Keratinocyte (primary cell): Measurements from ENCODE around the gene MAB21L1. TPM values are rescaled to one million over a fixed set of nuclear protein-coding genes. Genes with fewer than 3 reads are reported as not detected.

Experiments
- DNase-seq: peaks from one replicate; pipeline ENCODE4 v3.0.0-alpha.2; 2011; ENCODE audit warnings: low read depth, missing footprints, low spot score
- FAIRE-seq: peaks from 2 replicates; lab custom pipeline; 2011; peaks lifted over from hg19 to GRCh38; lab: Jason Lieb, UNC
- H2AFZ ChIP-seq: 2 replicates; pipeline ENCODE4 v1.6.0; 2012; ENCODE audit warnings: low read length, control low read depth, inconsistent platforms; ENCODE audit not compliant: control insufficient read depth
- H3K27ac ChIP-seq: 2 replicates; pipeline ENCODE4 v1.5.1; 2011; ENCODE audit warnings: low read length; ENCODE audit not compliant: control insufficient read depth, insufficient read depth
- H3K27me3 ChIP-seq: 3 replicates; pipeline ENCODE4 v1.6.0; 2011; ENCODE audit warnings: low read length; ENCODE audit not compliant: control insufficient read depth, insufficient read depth; ENCODE audit errors: extremely low read depth
- H3K36me3 ChIP-seq, 2 experiments: 2 replicates in 1 of 2; 3 replicates in 1 of 2; pipeline ENCODE4 v1.5.1; 2011; ENCODE audit warnings: low read length in 2 of 2, mild to moderate bottlenecking in 1 of 2; ENCODE audit not compliant: control insufficient read depth in 2 of 2, insufficient read depth in 2 of 2; ENCODE audit errors: extremely low read depth in 1 of 2
- H3K4me1 ChIP-seq: 3 replicates; pipeline ENCODE4 v1.5.1; 2011; ENCODE audit warnings: low read length; ENCODE audit not compliant: control insufficient read depth, insufficient read depth; ENCODE audit errors: extremely low read depth
- H3K4me2 ChIP-seq: 3 replicates; pipeline ENCODE4 v1.6.0; 2011; ENCODE audit warnings: low read depth, low read length; ENCODE audit not compliant: control insufficient read depth, insufficient read depth; ENCODE audit errors: extremely low read depth
- H3K4me3 ChIP-seq, 3 experiments: fragments of 200-600 bp in 1 of 3; sonication (generic) in 1 of 3; 2 replicates in 2 of 3; 3 replicates in 1 of 3; pipeline ENCODE4 v1.5.1; 2011 to 2016; ENCODE audit warnings: low read length in 3 of 3, mild to moderate bottlenecking in 3 of 3, control low read depth in 2 of 3, inconsistent platforms in 1 of 3, low read depth in 1 of 3, mixed read lengths in 1 of 3, mixed run types in 1 of 3, moderate library complexity in 1 of 3; ENCODE audit not compliant: control insufficient read depth in 2 of 3, insufficient read depth in 2 of 3; ENCODE audit errors: extremely low read depth in 1 of 3
- H3K79me2 ChIP-seq: 2 replicates; pipeline ENCODE4 v1.6.0; 2012; ENCODE audit warnings: low read length; ENCODE audit not compliant: control insufficient read depth, insufficient read depth
- H3K9ac ChIP-seq: 3 replicates; pipeline ENCODE4 v1.6.0; 2011; ENCODE audit warnings: low read length; ENCODE audit not compliant: control insufficient read depth, insufficient read depth; ENCODE audit errors: extremely low read depth
- H3K9me1 ChIP-seq: 3 replicates; pipeline ENCODE4 v1.6.0; 2011; ENCODE audit warnings: low read length; ENCODE audit not compliant: control insufficient read depth, insufficient read depth; ENCODE audit errors: extremely low read depth
- H3K9me3 ChIP-seq: 2 replicates; pipeline ENCODE4 v1.5.1; 2012; ENCODE audit warnings: low read depth, low read length; ENCODE audit not compliant: control insufficient read depth
- H4K20me1 ChIP-seq: 3 replicates; pipeline ENCODE4 v1.6.0; 2011; ENCODE audit warnings: low read length; ENCODE audit not compliant: control insufficient read depth, insufficient read depth; ENCODE audit errors: extremely low read depth
- CTCF ChIP-seq, 3 experiments: IDR thresholded peaks in 1 of 3; conservative IDR thresholded peaks in 1 of 3; optimal IDR thresholded peaks in 1 of 3; 2 replicates in 2 of 3; 3 replicates in 1 of 3; pipeline versions ENCODE3 to v1.5.1; 2011; ENCODE audit warnings: low read length in 3 of 3, mild to moderate bottlenecking in 3 of 3, moderate library complexity in 2 of 3, control low read depth in 1 of 3, inconsistent platforms in 1 of 3; ENCODE audit not compliant: insufficient read depth in 2 of 3; ENCODE audit errors: extremely low read depth in 1 of 3
- EZH2 ChIP-seq: IDR thresholded peaks from one replicate; pipeline ENCODE4 v1.6.1; 2012; ENCODE audit warnings: inconsistent platforms, mild to moderate bottlenecking, low read length, moderate library complexity
- dilution Hi-C: fragments of 300-500 bp; cut with MboI; formaldehyde crosslinking; loops from one replicate; pipeline ENCODE4 v1.7.0; 2020; ENCODE audit warnings: low sequenced_read_pairs; ENCODE audit not compliant: extremely low pct_ligation_motif_present
- polyA plus RNA-seq, 5 experiments: library from polyadenylated mRNA; depleted of rRNA in 3 of 5; stranded (reverse) in 3 of 5; stranded (forward) in 1 of 5; unstranded in 1 of 5; fragments of >200 nt; gene quantifications; 1 replicate in 1 of 5; 2 replicates in 3 of 5; 3 replicates in 1 of 5; pipeline versions ENCODE4 v1.2.1 to v1.2.3, GENCODE V29; 2011 to 2012; ENCODE audit warnings: missing spikeins in 2 of 5, low read depth in 1 of 5, low replicate concordance in 1 of 5

The MAB21L1 gene
- polyA plus RNA-seq, 1 donor (not counting 4 experiments of a cell fraction or from before 2014, with no cell fraction given) = not detected

DNA sequence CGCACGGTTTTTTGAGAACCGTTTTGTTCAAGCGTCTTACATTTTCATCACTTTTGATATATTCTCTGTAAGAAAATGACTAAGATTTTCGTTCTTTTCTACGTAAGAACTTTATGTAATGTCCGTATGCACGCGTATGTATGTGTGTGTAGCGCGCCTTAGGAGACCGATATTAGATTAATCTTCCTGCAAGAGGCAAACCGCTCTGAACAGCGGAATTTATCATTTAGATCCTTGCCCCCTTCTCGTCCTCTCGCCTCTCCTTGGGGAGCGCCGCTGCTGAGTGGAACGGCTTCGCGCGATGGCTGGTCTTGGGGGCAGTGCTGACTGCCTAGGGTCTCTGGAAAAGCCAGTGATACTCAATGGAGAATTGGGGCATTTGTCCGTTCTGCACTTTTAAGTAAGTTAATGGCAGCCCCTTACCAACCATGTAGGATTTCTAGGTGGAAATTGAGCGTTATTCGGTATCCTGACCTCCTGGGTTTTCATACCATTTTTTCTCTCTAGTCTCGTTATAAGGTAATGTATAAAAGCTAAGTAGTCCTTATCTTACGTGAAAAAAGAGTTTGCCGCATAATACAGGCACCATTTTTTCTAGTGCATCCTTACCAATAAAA lies 4.7 kb downstream of the MAB21L1 start:
- Histone ChIP-seq H3K27me3 (peaks cover 51% of the 10 kb centered on the region), H3K9ac (no peak overlapping the region), H3K4me2 (no peak overlapping the region), H3K4me3 (no peak overlapping the region), H3K27ac (no peak overlapping the region), H2AFZ (no peak overlapping the region), H3K9me1 (no peaks in the 10 kb centered on the region), H3K36me3 (no peaks in the 10 kb centered on the region), H3K9me3 (peaks cover 3% of the 10 kb centered on the region), H3K79me2 (no peaks in the 10 kb centered on the region), H3K4me1 (peaks cover 8% of the 10 kb centered on the region), H4K20me1 (no peaks in the 10 kb centered on the region)
- no peak for TF ChIP-seq EZH2
- no peak for TF ChIP-seq CTCF (optimal IDR thresholded peaks at IDR 0.05 in 1 of 3, IDR thresholded peaks at IDR 0.05 in 1 of 3, conservative IDR thresholded peaks at IDR 0.05 in 1 of 3; ENCODE audit: extremely low read depth in 1 of 3, insufficient read depth in 2 of 3, low read length in 3 of 3)
- dilution Hi-C loops = no loop called here
- FAIRE-seq = no peak
- DNase-seq = no peak

- FAIRE-seq (no peak), DNase-seq (no peak)
- Histone ChIP-seq H3K9ac (no peak overlapping the region), H3K27me3 (peaks cover 43% of the 10 kb centered on the region), H3K79me2 (no peaks in the 10 kb centered on the region), H4K20me1 (no peaks in the 10 kb centered on the region), H3K4me3 (no peak overlapping the region), H3K9me1 (no peaks in the 10 kb centered on the region), H3K4me2 (no peak overlapping the region), H2AFZ (no peak overlapping the region), H3K27ac (no peak overlapping the region), H3K9me3 (peaks cover 3% of the 10 kb centered on the region), H3K4me1 (peaks cover 7% of the 10 kb centered on the region), H3K36me3 (no peaks in the 10 kb centered on the region)
- dilution Hi-C loops = no loop called here
- TF ChIP-seq EZH2 (peak; percentile 79), CTCF (optimal IDR thresholded peaks at IDR 0.05 in 1 of 3, IDR thresholded peaks at IDR 0.05 in 1 of 3, conservative IDR thresholded peaks at IDR 0.05 in 1 of 3; ENCODE audit: extremely low read depth in 1 of 3, insufficient read depth in 2 of 3, low read length in 3 of 3) (no peak)
These were observed 5.5 kb downstream of the MAB21L1 start for GRCh38 chr13:35470671-35471661.
